SK-N-MC (cell line): ENCODE measurements around the gene RIPK1.

Experiments
- EZH2 ChIP-seq: fragments of 200-600 bp; sonication (generic); IDR thresholded peaks from one replicate; pipeline ENCODE4 v1.6.1; 2017; ENCODE audit warnings: antibody characterized with exemption
- FOXP2 ChIP-seq: optimal IDR thresholded peaks from 2 replicates; pipeline ENCODE3; 2011; ENCODE audit warnings: mild to moderate bottlenecking, moderate library complexity; ENCODE audit not compliant: insufficient read depth; ENCODE audit errors: extremely low read length, control extremely low read depth
- POLR2AphosphoS5 ChIP-seq: IDR thresholded peaks from 2 replicates; pipeline ENCODE4 v1.6.1; 2012; ENCODE audit warnings: mild to moderate bottlenecking, low read depth, low read length, borderline replicate concordance

- TF ChIP-seq EZH2 (no peak), POLR2AphosphoS5 (no peak), FOXP2 (no peak)
Measured at GRCh38 chr6:3081960-3082359, 13.7 kb downstream of the RIPK1 start.
